Activated CD4-positive, alpha-beta T cell treated with anti-CD3 and anti-CD28 coated beads for 48 hours (primary cell): ENCODE data around the gene RALGPS2.
"Not testable (repeated sequence)": the region's sequence is repeated elsewhere in the genome, so short reads cannot be mapped to it uniquely, and the experiment has no call there.

Source experiments
- DNase-seq: peaks from one replicate; pipeline ENCODE4 v3.0.0-alpha.2; 2020

RALGPS2 gene

DNA sequence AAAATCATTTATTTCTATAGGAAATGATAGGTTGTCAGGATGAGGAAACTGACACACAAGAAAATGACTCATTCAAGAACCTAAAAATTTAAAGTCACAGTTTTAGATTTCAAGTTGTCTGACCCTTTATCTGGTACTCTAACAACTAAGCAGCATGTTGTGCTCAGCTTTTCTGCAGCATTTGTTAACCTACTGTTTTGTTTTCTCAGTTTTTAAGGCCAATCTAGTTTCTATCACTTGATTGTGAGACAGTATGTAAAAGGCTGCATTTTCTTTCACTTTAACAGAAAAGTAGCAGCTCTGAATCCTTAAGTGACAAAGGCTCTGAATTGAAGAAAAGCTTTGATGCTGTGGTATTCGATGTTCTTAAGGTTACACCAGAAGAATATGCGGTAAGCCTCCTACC lies 59.1 kb downstream of the RALGPS2 start:
- no peak for DNase-seq

- DNase-seq, result no peak
These were observed 67.3 kb downstream of the RALGPS2 start for GRCh38 chr1:178792394-178792793.

GRCh38 chr1:178796013-178796412 lies 71.0 kb downstream of the RALGPS2 start:
- no peak for DNase-seq

GRCh38 chr1:178797590-178797989 lies 72.5 kb downstream of the RALGPS2 start:
- DNase-seq, result no peak

- DNase-seq, result no peak
These were observed 73.3 kb downstream of the RALGPS2 start for GRCh38 chr1:178798232-178798861.

DNA sequence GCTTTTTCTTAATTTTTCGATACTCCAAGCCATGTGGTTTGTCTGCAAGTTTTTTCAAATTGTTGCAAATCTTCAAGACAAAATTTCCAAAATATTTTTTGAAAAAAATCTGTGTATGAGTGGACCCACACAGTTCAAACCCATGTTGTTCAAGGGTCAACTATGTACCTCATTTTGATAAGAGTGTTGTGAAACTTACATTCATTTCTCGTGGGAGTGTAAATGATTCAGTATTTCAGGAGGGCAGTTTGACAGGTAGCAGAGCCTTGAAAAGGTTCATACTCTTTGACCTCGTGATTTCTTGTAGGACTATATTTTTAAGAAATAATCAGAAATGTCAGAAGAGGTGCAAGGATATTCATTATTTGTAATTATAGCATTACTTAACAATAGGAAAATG lies 77.8 kb downstream of the RALGPS2 start:
- DNase-seq, result no peak

DNA sequence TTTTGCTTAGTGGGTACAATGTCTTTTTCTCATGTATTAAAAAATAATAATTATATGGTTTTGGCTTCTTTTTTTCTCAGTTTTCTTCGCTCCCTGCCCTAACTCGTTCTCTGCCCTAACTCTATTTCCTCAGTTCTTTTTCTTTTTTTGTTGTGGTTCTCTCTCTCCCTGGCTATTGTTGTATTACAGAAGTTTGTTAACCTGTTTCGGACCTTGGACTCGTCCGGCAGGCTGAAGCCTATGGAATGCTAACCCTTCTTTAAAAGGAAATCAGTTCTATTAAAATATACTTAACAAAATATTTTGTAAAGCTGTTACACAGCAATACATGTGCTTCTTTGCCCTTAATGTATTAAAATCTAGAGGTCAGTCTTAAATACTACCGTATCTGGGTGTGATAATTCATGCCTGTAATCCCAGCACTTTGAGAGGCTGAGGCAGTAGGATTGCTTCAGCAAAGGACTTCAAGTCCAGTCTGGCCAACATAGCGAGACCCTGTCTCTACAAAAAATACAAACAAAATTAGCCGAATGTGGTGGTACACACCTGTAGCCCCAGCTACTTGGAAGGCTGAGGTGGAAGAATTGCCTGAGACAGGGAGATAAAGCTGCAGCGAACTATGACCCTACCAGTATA lies 81.7 kb downstream of the RALGPS2 start:
- DNase-seq, result no peak

DNA sequence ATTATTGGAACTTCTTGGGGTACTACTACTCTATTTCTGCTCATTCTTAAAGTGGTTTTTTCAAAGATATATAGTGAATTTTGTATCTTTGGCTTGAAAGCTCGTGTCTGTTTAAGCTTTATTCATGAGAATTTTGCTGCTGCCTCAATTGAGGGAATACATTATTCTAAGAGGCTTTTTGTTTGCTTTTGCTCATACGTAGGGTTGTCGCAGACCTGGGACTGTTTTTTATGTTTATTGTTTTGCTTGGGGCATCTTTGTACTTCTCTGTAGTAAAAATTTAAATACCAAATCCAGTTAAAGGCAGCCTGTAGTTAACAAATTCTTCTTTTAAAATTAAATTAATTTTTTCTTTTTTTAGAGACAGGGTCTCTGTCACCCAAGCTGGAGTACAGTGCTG lies 83.5 kb downstream of the RALGPS2 start:
- DNase-seq, result no peak

DNA sequence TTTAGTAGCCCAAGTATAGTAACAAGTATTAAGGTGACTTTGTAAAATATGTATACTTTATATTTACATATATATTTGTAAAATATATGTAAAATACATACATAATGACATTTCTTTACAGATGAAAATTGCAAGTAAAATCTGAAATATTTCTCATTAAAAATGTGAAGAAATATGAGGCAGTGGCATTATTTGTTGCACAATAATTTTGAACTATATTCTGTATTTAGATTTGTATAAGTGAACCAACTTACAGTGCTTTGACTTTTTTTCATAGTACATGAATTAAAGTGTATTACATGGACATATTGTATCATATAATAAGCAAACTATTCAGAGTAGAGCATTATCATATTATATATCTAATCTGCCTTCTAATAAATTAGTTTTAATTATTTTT lies 85.5 kb downstream of the RALGPS2 start:
- no peak for DNase-seq

- DNase-seq, result no peak
These were observed 93.4 kb downstream of the RALGPS2 start for GRCh38 chr1:178818416-178818815.

- DNase-seq, result no peak
These were observed 94.1 kb downstream of the RALGPS2 start for GRCh38 chr1:178819123-178819522.

GRCh38 chr1:178821134-178821866 lies 96.3 kb downstream of the RALGPS2 start:
- DNase-seq, result peak; percentile 8

- DNase-seq, result no peak
These were observed 100.1 kb downstream of the RALGPS2 start for GRCh38 chr1:178825167-178825566.

DNA sequence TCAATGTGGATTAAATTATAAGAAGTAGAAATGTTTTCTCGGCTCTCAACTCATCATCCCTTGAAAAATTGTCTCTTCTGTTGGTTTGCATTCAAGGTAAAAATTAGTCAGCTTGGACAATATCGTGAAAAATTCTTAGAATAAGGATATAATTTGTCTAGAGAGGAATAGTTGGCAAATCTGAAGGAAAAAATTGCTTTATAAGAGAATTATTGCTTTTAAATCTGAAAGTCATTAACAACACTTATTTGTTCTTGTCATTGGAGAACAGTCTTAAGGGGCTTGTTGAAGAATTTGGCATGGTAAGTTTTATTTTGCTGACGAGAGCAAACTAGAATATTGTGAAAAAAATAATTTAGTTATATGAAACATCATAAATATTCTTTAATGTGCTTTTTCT lies 119.4 kb downstream of the RALGPS2 start:
- DNase-seq, result no peak

DNA sequence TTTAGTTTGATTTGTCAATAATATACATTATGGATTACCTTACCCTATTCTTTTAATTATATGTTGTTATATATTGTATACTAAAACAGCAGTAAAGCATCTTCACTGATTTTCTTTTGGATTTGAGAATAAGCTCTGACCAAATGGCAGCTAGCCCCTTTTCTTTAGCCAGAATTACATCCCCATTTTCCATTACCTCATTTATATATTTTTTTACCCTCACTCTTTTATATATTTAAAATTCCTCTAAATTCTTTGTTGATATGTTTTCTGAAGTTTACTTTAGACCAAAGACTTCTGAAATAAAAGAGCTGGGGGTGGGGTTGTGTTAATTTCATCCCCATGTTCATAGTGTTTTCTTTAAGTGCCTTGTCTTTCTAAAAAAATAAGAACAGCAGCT lies 121.3 kb downstream of the RALGPS2 start:
- no peak for DNase-seq

DNA sequence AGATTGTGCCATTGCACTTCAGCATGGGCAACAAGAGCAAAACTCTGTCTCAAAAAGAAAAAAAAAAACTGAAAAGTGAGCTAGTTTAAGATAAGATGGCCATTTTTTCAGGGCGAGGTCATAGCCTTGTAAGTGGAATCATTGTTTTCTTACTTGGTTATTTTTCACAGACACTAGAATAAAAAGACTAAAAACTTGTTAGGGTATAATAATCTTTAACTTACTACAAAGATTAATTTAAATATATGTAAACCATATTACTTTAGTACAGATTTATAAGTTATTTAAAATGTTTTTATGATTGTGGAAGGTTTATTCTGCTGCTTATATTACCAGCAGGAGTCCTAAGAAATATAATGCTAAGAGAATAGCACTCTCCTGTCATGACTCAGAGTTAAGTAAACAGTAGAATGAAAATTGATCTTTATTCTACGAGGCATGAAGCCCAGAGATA lies 122.4 kb downstream of the RALGPS2 start:
- no peak for DNase-seq

DNA sequence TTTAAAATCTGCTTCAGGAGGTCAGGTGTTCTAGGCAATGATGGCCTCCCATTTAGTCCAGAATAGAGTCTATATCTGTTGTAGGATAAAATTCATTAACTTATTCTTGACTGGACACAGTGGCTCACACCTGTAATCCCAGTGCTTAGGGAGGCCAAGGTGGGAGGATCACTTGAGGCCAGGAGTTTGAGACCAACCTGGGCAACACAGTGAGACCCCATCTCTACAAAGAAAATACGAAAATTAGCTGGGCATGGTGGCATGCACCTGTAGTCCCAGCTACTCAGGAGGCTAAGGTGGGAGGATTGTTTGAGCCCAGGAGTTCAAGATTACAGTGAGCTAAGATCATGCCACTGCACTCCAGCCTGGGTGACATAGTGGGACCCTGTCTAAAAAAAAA lies 122.9 kb downstream of the RALGPS2 start:
- DNase-seq, result not testable (repeated sequence)

DNA sequence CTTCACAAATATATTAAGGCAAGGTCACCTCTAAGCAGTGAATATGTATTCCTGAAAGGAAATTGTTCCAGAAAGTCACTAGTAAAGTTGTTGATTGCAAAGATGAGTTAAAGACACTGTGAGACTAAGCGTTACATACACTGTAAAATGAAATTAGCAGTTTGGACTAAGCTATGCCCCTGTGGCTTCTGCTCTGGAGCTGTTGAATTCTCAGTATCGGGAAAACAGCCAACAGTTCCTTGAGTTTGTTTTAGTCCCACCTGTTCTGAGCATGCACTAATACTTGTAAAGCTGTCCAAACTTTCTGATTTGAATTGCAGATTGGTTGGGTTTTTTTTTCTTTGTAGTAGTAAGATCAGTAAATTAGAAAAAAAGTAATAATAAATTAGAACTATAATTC lies 124.9 kb downstream of the RALGPS2 start:
- no peak for DNase-seq

DNA sequence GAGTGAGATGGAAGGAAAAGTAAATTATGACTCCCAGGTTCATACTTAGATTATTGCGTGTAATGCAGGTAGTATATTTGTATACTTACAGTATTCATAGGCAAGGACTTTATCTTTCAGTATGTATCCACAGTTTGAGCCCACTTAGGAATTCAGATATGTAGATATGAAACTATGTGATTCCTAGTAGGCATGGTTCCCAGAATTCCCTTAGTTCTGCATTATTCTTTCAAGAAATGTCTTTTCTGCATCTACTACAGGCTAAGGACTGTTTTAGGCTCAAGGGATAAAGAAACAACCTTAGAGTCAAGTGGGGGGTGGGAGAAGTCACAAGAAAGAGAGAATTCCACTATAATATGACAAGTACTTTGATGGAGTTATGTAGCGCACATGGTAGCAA lies 132.1 kb downstream of the RALGPS2 start:
- no peak for DNase-seq

- DNase-seq, result no peak
These were observed 137.4 kb downstream of the RALGPS2 start for GRCh38 chr1:178862416-178862815.

- no peak for DNase-seq
These were observed 137.8 kb downstream of the RALGPS2 start for GRCh38 chr1:178862864-178863263.

DNA sequence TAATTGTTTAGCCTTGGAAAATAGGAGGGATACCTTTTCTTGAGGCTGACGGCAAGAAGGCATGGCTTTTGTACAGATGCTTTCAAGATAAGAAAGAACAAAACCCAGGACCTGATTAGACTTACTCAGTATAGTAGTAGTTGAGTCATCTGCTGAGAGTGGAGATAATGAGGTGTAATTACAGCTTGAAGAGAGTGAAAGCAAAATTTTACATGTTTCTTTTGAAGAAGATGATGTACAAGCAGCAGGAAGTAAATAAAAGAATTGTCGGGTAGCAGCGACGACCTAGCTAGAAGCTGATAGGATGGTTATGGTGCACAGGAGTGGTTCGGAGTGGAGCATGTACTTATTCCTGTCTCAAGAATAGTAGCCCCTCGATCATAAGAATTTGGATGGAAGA lies 139.3 kb downstream of the RALGPS2 start:
- DNase-seq, result peak; percentile 5

GRCh38 chr1:178867670-178868069 lies 142.6 kb downstream of the RALGPS2 start:
- DNase-seq, result no peak

- no peak for DNase-seq
These were observed 143.7 kb downstream of the RALGPS2 start for GRCh38 chr1:178868706-178869105.
